GM10266 (cell line): ENCODE results near the gene C1orf174.

Experiments used
- DNase-seq: peaks from one replicate; pipeline ENCODE4 v3.0.0; 2012; ENCODE audit errors: extremely low spot score
- TF ChIP-seq, protein P1 (sequence below): IDR thresholded peaks from 2 replicates; pipeline ENCODE4 v1.5.1; 2012; ENCODE audit warnings: mild to moderate bottlenecking, low read depth; ENCODE audit not compliant: control insufficient read depth, insufficient read depth; ENCODE audit errors: missing control alignments

Gene C1orf174

DNA sequence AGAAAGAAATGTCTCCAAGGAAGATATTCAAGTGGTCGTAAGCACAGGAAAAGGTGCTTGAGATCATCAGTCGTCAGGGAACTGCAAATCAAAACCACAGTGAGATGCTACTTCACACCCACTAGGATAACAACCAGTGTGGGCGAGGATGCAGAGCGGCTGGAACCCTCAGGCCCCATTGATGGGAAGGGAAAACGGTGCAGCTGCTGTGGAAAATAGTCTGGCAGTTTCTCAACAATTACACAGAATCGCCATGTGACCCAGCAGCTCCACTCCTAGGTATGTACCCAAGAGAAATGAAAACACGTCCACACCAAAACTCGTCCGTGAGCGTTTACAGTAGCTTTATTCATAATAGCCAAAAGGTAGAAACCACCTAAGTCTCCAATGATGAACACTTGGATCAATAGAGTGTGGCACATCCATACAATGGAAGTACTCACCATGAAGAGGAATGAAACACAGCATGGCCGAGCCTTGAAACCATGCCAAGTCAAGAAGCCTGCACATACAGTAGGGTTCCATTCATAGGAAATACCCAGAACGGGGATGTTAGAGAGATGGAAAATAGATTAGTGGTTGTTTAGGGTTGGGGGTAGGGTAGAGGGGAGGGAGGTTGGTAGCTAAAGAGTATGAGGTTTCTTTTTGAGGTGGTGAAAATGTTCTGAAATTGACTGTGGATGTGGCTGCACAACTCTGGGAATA is 36.7 kb downstream of the C1orf174 start:
- TF ChIP-seq, protein P1, sequence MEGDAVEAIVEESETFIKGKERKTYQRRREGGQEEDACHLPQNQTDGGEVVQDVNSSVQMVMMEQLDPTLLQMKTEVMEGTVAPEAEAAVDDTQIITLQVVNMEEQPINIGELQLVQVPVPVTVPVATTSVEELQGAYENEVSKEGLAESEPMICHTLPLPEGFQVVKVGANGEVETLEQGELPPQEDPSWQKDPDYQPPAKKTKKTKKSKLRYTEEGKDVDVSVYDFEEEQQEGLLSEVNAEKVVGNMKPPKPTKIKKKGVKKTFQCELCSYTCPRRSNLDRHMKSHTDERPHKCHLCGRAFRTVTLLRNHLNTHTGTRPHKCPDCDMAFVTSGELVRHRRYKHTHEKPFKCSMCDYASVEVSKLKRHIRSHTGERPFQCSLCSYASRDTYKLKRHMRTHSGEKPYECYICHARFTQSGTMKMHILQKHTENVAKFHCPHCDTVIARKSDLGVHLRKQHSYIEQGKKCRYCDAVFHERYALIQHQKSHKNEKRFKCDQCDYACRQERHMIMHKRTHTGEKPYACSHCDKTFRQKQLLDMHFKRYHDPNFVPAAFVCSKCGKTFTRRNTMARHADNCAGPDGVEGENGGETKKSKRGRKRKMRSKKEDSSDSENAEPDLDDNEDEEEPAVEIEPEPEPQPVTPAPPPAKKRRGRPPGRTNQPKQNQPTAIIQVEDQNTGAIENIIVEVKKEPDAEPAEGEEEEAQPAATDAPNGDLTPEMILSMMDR: no peak
- no peak for DNase-seq

DNA sequence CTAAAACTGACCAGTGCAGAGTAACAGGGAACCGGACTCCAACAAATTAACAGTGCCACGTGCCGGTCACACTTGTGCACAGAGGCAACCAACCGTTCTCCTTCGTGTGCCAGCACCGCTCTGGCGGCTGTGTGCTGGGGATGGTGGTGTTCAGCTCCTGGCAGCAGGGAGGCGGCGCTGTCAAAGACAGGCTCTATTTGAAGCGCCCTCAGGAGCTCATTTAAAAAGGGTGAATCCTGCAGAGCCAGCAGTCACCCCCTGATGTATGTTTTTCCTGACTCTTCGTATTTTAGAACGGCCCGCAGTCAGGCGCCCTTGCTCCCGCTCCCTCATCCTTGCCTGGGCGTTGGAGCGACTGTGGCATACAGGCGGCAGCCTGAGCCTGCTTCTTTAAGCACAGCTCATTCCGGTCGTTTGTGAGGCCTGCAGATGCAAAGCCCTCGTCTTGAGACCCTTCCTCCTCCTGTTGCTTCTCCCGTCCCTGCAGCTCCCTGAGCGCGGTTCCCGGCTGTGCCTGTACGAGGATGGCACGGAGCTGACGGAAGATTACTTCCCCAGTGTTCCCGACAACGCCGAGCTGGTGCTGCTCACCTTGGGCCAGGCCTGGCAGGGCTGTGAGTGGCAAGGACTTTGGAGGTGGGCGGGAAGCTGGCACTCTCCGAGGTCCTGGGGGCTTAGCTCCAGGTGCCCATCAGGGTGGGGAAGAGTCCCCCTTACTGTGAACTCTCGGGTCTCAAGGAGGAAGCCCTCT is 41.7 kb downstream of the C1orf174 start:
- DNase-seq: no peak
- TF ChIP-seq, protein P1: no peak

DNA sequence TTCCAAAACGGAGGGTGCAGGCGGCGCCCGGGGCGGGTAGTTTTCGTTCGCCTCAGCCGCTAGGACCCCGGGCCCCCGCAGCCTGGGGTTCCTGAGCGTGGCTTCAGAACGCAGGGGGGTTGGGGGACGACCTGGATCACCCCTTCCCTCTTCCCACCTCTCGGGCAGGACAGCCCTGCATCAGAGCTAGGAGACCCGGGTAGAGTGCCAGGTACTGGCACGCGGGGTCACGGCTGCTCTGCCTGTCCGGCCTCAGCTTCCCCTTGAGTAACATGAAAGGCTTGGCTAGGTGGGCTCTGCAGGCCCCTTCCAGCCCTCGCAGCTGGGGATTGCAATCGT is 42.3 kb downstream of the C1orf174 start:
- TF ChIP-seq, protein P1: no peak
- peak; percentile 47 for DNase-seq

DNA sequence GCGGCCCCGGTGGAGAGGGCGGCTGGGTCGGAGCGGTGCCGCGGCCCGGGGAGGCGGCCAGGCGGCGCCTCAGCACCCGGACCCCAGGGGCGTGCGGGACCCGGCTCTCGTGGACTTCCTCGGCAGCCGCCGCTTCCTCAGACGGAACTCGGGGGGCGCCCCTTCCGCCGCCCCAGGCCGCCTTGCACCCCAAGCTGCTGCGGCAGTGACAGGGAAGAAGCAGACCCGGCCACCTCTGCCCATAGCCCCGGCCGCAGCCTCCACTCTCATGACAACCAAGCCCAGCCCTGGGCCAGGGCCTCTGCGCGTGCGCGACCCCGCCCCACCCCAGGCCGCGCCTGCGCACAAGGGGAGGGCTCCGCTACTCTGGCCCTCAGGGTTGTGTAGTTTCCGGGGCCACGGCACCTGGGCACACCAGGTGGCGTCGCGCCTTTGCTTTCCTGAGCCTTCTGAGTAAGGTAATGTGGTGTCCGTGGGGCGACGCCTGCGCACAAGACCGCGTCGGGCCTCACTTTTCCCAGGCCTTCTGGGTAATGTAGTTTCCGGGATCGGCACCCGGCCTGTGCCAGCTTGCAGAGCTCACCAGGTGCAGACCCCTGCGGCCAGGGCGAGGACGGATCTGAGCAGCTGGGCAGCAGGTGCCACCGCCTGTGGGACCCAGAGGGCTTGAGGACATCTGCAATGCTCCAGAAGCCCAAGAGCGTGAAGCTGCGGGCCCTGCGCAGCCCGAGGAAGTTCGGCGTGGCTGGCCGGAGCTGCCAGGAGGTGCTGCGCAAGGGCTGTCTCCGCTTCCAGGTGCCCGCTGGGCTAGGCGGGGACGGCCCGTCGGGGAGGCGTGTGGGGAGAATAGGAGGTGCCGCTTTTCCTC is 42.9 kb downstream of the C1orf174 start, which contains the start of the genes CEP104 and DFFB:
CEP104 (minus strand) TSS at position 289 of the 868 bp plus-strand sequence. CDS start 4,804 bp downstream, outside the sequence.
DFFB (plus strand) TSS at position 554 of the 868 bp plus-strand sequence; CDS start at position 682, 128 bp downstream.
- TF ChIP-seq, protein P1: peak; percentile 75
- DNase-seq: peak; percentile 100

DNA sequence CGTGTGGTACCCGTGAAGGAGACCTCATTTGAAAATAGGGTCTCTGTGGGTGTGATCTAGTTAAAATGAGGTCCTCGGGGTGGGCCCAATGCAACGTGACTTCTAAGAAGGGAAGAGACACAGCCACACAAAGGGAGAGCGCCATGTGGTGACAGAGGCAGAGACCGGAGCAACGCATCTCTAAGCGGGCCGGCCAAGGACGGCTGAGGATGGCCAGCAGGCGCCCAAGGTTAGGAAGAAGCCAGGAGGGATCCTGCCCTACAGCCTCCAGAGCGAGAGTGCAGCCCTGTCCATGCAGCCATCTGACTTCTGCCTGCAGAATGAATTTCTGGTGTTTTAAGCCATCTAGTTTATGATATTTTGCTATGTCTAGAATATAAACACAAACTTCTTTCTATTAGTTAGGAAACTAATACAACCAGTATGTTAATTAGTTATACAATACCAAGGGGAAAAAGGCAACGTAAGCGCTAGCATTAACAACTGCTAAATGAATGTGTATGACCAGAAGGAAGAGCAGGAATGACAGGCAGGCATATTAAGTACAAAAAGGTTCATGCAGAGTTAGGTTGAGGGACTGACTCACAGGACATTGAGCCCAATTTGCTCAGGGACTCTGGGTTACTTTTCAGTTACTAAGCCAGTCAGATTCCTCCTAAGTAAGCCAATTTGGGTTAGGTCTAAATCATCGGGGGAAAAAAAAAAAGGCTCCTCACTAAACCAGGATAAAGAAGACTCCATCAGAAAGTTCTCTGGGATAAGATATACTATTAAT is 47.2 kb downstream of the C1orf174 start:
- TF ChIP-seq, protein P1: no peak
- no peak for DNase-seq

DNA sequence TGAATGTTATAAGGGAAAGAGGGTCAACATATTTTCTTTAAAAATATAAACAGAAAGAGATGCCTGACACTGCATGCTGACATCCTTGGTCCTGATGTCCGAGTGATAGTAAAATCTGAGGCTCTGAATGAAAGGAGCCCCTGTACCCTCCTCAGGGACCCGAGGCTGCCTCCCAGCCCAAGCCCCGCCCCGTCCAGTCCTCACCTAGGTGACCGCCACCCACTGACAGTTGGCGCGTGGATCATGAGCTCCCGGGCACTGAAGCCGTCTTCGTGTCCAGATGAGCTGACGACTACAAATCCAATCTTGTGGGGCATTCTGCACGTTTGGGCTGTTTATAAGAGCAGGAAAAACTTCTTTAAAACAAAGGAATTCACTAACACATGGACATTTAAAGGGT is 48.0 kb downstream of the C1orf174 start:
- DNase-seq: no peak
- TF ChIP-seq, protein P1: no peak
